Measurements from ENCODE around the gene TIGD7. TPM values are rescaled to one million over a fixed set of nuclear protein-coding genes. Genes with fewer than 3 reads are reported as not detected.

The TIGD7 gene
- total and polyA plus RNA-seq, 2 of the 13 experiments (the other 11 are each of a cell fraction or from before 2014, with no cell fraction given), result not detected

- TF ChIP-seq, protein P1, sequence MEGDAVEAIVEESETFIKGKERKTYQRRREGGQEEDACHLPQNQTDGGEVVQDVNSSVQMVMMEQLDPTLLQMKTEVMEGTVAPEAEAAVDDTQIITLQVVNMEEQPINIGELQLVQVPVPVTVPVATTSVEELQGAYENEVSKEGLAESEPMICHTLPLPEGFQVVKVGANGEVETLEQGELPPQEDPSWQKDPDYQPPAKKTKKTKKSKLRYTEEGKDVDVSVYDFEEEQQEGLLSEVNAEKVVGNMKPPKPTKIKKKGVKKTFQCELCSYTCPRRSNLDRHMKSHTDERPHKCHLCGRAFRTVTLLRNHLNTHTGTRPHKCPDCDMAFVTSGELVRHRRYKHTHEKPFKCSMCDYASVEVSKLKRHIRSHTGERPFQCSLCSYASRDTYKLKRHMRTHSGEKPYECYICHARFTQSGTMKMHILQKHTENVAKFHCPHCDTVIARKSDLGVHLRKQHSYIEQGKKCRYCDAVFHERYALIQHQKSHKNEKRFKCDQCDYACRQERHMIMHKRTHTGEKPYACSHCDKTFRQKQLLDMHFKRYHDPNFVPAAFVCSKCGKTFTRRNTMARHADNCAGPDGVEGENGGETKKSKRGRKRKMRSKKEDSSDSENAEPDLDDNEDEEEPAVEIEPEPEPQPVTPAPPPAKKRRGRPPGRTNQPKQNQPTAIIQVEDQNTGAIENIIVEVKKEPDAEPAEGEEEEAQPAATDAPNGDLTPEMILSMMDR (CRISPR knock-in tag; IDR thresholded peaks at IDR 0.05), result peak; percentile 16; the same call in 1 of the 2 replicates
- TF ChIP-seq ZNF687 (CRISPR knock-in tag; IDR thresholded peaks at IDR 0.05) (peak; percentile 95), ZNF746 (CRISPR knock-in tag; IDR thresholded peaks at IDR 0.05) (no peak; the same call in 1 of the 2 replicates), KDM6A (CRISPR knock-in tag; IDR thresholded peaks at IDR 0.05; ENCODE audit: low read depth) (no peak), SP4 (CRISPR knock-in tag; IDR thresholded peaks at IDR 0.05) (peak; percentile 73), ZNF713 (CRISPR knock-in tag; IDR thresholded peaks at IDR 0.05) (no peak), ZBTB46 (CRISPR knock-in tag; IDR thresholded peaks at IDR 0.05; ENCODE audit: borderline replicate concordance) (no peak), PBX3 (CRISPR knock-in tag; IDR thresholded peaks at IDR 0.05; ENCODE audit: borderline replicate concordance) (no peak), ZNF652 (CRISPR knock-in tag; IDR thresholded peaks at IDR 0.05; ENCODE audit: borderline replicate concordance, low read depth) (no peak), ZFP90 (CRISPR knock-in tag; IDR thresholded peaks at IDR 0.05; ENCODE audit: borderline replicate concordance) (peak; percentile 87), ZNF737 (CRISPR knock-in tag; IDR thresholded peaks at IDR 0.05; ENCODE audit: borderline replicate concordance) (no peak), ZNF563 (CRISPR knock-in tag; IDR thresholded peaks at IDR 0.05) (0 out of 2 replicates have a peak, but pooled peaks have one; percentile 11), ZC3H13 (CRISPR knock-in tag; IDR thresholded peaks at IDR 0.05) (no peak)
- TF ChIP-seq, protein P2, sequence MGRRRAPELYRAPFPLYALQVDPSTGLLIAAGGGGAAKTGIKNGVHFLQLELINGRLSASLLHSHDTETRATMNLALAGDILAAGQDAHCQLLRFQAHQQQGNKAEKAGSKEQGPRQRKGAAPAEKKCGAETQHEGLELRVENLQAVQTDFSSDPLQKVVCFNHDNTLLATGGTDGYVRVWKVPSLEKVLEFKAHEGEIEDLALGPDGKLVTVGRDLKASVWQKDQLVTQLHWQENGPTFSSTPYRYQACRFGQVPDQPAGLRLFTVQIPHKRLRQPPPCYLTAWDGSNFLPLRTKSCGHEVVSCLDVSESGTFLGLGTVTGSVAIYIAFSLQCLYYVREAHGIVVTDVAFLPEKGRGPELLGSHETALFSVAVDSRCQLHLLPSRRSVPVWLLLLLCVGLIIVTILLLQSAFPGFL (CRISPR knock-in tag; IDR thresholded peaks at IDR 0.05), result no peak
- TF ChIP-seq, protein P3, sequence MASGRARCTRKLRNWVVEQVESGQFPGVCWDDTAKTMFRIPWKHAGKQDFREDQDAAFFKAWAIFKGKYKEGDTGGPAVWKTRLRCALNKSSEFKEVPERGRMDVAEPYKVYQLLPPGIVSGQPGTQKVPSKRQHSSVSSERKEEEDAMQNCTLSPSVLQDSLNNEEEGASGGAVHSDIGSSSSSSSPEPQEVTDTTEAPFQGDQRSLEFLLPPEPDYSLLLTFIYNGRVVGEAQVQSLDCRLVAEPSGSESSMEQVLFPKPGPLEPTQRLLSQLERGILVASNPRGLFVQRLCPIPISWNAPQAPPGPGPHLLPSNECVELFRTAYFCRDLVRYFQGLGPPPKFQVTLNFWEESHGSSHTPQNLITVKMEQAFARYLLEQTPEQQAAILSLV (CRISPR knock-in tag; IDR thresholded peaks at IDR 0.05; ENCODE audit: borderline replicate concordance), result 0 out of 2 replicates have a peak, but pooled peaks have one; percentile 1
- TF ChIP-seq, protein P4, sequence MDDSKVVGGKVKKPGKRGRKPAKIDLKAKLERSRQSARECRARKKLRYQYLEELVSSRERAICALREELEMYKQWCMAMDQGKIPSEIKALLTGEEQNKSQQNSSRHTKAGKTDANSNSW (CRISPR knock-in tag; IDR thresholded peaks at IDR 0.05; ENCODE audit: borderline replicate concordance), result no peak
Observed at GRCh38 chr16:3282730-3283542, 22.3 kb downstream of the TIGD7 start, which contains the start of gene ZNF263 (continued).

Measured in HepG2 (cell line).